Measurements from ENCODE around the gene HYI.
A peak's percentile ranks its signal among the peaks of the same experiment; 100 is the strongest.
"Not testable (repeated sequence)": the region's sequence is repeated elsewhere in the genome, so short reads cannot be mapped to it uniquely, and the experiment has no call there.

HYI gene

DNA sequence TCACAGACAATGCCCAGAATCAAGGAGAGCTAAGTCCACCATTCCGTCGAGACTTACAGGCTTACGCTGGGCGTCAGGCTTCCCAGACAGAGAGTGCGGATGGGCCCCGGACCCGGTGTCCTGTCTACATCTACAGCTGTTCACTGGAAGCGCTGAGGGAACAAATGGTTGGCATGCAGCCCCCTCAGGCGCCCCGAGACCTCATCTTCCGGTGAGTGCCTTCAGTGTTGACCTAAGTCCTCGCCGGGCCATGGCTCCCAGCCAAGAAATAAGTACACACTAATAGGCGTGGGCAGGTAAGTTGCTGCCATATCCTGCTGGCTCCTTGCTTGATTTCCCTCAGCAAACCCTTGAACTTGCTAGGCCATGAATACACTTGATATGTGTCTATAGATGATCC, 26.2 kb downstream of the HYI start:
- DNase-seq (ENCODE audit: low read depth): no peak

DNA sequence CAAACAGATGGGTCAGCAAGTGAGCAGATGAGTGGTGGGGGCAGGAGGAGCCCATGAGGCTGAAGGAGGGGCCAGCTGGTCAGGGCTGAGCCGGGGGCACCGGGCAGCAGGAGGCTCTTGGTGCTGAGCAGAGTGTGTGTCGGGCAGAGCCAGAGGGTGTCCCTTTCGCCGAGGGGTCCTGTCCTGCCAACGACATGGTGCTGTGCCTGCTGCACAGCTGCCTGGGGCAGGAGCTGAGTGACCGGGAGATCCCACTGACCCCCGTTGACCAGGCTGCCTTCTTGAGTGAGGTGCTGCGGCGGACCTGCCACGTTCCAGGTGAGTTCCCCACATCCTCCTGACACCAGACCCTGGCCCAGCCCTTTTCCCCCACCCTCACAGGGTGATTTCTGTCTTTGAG, 27.5 kb downstream of the HYI start:
- DNase-seq (ENCODE audit: low read depth): no peak

DNA sequence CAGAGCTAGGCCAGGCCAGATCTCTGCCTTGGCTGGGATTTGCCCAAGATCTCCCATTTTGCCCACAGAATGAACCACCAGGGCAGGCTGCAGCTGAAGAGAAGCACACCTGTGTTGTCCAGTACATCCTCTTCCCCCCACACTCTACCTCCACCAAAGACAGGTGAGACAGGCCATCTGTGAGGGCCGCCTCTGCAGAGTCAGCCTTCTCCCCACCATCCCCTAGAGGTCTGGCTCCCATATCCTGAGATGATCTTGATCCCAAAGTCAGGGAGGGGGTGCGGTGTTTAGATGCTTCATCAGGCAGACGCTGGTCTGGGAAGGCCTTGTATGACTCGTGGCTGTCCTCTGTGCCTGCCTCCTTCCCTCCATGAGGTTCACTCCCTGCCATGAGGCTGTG, 28.7 kb downstream of the HYI start:
- DNase-seq (ENCODE audit: low read depth): no peak

DNA sequence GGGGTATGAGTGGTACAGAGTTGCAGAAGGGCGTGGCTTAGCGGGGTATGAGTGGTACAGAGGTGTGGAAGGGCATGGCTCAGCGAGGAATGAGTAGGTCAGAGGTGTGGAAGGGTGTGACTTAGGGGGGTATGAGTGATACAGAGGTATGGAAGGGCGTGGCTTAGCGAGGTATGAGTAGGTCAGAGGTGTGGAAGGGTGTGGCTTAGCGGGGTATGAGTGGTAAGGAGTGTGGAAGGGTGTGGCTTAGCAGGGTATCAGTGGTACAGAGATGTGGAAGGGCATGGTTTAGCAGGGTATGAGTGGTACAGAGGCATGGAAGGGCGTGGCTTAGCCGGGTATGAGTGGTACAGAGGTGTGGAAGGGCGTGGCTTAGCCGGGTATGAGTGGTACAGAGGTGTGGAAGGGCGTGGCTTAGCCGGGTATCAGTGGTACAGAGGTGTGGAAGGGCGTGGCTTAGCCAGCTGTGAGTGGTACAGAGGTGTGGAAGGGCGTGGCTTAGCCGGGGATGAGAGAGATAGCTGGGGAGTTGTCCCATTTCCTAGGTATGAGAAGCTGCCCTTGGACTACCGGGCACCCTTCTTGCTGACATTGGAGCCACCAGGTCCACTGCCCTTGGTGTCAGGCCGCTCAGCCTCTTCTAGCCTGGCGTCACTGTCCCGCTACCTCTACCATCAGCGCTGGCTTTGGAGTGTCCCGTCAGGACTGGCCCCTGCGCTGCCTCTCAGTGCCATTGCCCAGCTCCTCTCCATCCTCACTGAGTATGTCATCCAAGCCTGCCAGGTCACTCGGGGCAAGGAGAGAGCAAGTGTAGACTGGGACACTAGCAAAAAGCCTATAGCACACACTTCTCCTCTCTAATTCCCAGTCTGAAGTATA, 29.8 kb downstream of the HYI start:
- DNase-seq (ENCODE audit: low read depth): no peak

DNA sequence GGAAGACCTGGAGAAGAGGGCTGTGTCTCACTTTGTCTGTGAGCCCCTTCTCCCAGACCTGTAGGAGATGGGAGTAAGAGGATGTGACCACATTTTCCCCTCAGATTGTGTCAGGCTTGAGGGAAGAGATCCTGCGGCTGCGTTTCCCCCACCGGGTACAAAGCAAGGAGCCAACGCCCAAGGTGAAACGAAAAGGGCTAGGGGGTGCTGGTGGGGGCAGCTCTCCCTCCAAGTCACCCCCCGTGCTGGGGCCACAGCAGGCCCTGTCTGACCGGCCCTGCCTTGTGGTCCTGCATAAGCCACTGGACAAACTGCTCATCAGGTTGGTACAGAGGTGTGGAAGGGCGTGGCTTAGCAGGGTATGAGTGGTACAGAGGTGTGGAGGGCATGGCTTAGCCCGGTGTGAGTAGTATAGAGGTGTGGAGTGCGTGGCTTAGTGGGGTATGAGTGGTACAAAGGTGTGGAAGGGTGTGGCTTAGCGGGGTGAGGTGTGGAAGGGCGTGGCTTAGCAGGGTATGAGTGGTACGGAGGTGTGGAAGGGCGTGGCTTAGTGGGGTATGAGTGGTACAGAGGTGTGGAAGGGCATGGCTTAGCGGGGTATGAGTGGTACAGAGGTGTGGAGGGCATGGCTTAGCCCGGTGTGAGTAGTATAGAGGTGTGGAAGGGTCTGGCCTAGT, 30.6 kb downstream of the HYI start:
- no peak for DNase-seq (ENCODE audit: low read depth)

DNA sequence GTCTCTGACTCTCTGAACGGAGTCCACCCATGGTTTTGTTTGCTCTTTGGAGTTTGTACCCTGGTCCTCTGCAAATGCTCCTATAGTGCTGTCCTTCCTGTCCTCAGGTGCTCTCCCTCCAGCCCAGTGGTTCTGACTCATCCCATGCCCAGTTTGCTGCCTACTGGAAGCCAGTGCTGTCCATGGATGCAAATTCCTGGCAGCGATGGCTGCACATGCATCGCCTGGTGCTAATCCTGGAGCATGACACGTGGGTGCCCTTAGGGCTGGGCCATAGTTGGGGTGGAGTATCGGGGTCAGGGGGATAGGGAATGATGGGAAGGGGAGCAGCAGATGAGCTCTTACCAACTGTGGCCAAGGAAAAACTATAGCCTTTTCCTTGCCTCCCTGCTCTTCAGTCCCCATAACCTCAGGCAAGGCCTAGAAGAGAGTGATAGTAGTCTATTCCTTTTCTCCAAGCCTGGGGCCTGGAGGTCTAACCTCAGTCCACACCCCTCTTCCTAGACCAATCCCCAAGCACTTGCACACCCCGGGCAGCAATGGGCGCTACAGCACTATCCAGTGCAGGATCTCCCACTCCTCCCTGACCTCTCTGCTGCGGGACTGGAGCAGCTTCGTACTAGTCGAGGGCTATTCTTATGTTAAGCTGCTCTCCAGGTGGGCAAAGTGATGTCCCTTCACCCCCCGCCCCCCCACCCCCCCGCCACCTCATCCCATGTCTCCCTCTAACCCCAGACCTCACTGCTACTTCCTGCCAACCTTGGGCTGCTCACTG, 31.6 kb downstream of the HYI start:
- DNase-seq (ENCODE audit: low read depth): no peak

DNA sequence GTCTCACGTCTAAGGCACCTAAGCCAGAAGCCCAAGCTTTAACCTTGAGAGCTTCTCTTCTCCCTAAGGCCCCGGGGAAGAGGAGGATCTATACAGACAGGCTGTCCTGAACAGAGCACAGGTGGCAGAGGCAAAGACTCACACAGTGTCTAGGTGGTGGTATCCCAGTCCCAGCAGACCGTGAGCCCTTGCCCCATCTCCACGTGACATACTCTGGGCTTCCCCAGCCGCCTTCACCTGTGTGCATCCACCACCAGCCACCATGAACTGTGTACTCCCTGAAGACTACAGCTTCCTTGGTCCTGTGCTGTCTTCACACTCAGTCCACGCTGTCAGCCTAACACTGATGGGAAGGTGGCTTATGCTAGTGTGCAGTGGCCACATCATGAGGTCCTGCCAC, 32.3 kb downstream of the HYI start:
- no peak for DNase-seq (ENCODE audit: low read depth)

DNA sequence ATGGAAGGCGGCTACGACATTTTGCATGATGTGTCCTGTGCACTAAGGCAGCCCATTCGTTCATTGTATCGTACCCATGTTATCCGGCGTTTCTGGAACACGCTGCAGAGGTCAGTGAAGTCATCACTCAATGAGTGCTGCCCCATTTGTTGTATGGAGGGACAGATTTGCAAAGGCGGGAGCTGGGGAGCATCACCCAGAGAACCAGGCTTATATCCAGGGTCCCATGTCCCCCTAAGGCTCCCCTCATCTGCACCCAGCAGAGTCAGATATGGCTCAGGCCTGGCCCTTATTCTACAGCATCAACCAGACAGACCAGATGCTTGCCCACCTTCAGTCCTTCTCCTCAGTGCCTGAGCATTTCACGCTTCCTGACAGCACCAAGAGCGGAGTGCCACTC, 32.9 kb downstream of the HYI start:
- no peak for DNase-seq (ENCODE audit: low read depth)

DNA sequence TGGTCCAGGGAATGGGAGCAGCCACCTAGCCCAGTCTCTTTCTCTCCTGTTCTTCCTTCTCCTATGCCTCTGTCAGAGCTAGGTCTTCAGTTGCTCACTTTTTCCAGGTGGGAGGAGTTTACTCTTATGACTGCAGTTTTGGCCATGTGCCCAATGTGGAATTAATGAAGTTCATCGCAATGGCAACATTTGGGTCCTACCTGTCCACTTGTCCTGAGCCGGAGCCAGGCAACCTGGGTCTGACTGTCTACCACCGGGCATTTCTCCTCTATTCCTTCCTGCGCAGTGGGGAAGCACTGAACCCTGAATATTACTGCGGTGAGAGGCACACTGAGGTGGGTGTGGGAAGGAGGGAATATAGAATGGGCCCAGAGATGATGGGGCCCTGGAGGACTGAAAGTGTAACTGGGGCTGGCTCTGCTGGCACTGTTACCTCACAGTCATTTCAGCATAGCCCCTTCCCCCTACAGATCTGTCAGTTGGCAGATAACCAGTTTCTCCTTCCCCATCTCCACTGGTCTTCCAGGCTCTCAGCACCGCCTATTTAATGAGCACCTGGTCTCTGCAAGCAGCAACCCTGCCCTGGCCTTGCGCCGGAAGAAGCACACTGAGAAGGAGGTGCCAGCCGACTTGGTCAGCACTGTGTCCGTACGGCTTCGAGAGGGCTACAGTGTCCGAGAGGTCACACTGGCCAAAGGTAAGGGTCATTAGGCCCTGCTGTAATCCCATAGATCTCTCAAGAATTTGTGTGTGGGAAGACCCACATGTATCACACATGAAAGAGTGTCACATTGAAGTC, 33.9 kb downstream of the HYI start:
- DNase-seq (ENCODE audit: low read depth): no peak

DNA sequence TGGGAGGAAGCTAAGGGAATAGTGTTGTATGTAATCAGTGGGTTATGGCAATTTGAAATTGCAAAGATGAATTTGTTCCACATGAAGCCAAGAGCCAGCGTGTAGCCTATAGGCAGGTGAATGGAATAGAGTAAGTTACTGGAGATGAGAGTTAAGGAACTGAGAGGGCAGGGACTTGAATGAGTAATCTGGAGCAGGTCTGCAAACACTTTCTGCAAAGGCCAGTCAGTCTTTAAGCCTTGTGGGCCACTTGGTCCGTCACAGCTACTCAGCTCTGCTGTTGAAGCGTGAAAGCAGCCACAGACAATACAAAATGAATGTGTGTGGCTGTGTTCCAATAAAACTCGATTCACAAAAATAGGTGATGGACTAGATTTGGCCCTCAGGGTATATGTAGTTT, 34.9 kb downstream of the HYI start:
- DNase-seq (ENCODE audit: low read depth): no peak

DNA sequence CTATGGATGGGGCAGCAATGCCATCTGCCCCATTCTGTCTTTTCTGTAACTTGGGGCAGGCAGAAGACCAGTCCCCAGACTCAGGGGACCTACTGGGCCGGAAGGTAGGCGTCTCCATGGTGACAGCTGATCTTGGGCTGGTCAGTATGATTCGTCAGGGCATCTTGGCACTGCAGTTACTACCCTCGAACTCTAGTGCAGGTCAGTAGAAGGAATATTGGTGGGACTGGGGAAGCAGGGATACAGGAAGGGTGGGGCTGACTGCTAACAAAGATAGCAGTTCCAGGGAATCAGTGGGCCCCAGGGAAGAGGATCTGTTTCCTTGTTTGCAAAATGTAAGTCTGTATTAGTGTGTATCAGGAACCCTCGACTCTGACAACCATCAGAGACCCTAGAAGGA, 37.8 kb downstream of the HYI start:
- no peak for DNase-seq (ENCODE audit: low read depth)

DNA sequence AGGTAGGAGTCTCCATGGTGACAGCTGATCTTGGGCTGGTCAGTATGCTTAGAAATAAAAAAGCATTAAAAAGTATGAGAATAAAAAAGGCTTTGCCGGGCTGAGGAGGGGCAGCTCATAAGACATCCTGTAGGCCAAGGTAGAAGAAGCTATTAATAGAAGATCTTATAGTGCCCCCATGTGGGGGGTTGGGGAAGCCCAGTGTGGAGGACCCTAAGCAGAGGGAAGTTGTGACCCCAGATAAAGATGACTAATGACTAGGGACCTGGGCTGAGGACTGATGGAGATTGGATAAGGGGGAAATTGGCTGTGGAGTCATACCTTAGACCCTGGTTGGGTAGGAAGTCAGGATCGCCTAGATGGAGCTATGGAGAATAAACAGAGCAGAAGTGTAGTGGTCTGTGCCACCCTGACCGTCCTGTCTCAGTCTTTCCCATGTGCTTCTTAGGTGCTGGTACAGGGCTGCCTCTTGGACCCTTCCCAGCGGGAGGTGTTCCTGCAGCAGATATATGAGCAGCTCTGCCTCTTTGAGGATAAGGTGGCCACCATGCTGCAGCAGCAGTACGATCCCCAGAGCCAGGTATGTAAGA, 39.0 kb downstream of the HYI start:
- peak; percentile 51 for DNase-seq (ENCODE audit: low read depth)

DNA sequence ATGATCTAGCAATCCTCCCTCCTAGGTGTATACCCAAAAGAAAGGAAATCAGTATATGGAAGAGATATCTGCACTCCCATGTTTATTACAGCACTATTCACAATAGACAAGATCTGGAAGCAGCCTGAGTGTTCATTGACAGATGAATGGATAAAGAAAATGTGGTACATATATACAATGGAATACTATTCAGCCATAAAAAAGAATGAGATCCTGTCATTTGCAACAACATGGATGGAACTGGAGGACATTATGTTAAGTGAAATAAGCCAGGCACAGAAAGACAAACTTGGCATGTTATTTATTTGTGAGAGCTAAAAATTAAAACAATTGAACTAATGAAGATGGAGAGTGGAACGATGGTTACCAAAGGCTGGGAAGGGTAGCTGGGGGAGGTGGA, 40.3 kb downstream of the HYI start:
- DNase-seq (ENCODE audit: low read depth): not testable (repeated sequence)

DNA sequence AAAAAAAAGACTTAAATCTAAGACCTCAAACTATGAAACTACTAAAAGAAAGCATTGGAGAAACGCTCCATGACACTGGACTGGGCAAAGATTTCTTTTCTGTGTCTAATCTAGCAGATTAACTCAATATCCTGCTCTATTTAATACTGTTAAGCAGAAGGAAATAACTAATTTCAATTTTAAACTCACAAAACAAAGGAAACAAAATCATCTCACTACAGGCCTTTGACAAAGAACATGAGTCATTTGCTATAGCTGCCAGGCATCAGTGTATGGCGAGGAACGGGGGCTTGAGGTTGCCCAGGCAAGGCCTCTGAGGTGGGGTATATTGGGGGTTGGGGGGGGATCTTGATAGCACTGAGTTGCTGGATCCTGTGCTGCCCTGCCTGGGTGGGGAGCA, 43.2 kb downstream of the HYI start:
- DNase-seq (ENCODE audit: low read depth): no peak

DNA sequence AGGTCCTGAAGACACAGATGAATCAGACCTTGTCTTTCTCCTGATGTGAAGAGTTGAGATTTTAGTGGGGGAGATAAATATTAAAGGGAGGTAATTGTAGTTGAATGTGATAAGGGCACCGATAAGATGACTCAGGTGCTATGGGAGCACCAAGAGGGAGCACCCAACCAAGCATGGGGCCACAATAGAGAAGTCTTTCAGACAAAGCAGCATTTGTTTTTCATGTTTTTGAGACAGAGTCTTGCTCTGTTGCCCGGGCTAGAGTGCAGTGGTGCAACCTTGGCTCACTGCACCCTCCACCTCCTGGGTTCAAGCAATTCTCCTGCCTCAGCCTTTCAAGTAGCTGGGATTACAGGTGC, 47.9 kb downstream of the HYI start:
- DNase-seq (ENCODE audit: low read depth): no peak

DNA sequence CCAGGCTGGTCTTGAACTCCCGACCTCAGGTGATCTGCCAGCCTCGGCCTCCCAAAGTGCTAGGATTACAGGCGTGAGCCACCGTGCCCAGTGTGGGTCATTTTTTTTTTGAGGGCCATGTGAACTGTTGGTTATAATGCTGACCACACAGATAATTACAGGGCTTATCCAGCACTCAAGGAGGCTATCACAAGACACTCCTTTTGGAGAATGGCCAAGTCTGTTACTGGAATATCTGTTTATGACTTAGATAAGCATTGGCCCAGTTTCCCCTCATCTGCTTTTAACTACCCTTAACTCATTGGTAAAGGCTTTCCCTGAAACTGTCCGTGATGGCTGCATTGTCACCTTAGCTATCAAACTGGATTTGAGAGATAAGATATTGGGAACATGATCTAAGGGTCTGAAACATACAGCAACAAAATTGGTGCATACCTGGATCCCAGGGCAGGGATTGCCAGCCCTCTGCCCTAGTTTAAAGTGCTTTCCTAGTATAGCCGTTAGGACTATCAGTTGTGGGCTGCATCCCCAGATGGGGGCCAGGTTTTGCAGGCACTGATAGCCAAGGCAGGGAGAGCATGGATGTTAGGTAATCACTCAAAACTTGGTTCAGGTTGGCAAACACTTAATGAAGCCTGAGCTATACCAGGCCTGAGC, 48.4 kb downstream of the HYI start:
- DNase-seq (ENCODE audit: low read depth): no peak

DNA sequence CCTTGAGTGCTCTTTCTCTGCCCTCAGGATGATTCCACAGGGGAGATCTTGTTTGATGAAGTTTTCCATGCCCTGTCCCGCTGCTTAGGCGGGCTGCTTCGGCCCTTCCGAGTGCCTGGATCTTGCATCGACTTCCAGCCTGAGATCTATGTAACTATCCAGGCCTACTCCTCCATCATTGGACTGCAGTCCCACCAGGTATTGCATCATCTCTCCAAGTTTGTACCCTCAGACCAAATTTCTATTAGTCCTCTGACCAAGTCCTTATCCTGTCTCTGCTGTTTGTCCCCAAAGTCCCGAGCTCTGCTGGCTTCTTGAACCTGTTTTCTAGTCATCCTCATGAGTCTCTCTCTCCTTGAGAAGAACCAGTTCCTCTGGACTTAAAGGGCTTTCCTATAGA, 49.4 kb downstream of the HYI start:
- no peak for DNase-seq (ENCODE audit: low read depth)

DNA sequence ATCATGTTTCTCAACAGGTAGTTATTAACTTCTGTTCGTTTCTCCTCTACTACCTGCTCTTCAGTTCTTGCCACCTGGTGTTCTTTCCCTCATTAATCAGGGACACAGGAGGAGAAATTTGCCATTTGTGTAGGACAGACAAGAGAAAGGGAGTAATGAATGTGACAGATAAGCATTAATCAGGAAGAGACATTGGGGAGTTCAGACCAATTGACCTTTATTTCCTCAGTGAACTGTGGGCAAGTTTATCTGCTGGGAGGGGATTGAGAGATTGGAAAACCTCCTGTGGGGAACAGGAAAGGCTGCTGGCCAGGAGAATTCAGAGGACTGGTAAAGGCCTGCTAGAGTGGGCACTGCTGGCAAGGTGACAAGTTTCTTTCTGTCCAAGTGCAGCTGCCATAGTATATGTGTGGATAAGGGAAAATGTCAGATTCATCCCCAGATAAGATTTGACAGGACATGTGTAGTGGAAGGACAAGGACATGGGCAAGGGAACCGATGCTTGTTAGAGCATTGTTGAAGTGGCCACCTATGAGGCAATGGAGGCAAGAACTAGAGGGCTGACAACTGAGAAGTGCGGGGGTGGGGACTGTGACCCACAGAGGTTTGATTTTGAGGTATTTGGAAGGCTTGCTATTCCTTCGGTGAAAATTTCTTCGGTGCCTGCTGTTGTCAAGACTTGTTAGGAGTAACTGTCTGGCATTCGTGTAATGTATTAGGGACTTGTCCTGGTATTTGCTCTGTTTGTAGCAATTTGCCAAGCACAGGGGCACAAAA, 51.5 kb downstream of the HYI start:
- DNase-seq (ENCODE audit: low read depth): no peak

Data from activated gamma-delta T cell treated with anti-CD3 and anti-CD28 coated beads, Interleukin-2, amount 50 U/mL, for 16 hours (primary cell).